NCI-H226 (cell line): Measurements from ENCODE around the gene ROBO4.

Source experiments
- DNase-seq: peaks from one replicate; pipeline ENCODE4 v3.0.0-alpha.2; 2015

The ROBO4 gene

DNA sequence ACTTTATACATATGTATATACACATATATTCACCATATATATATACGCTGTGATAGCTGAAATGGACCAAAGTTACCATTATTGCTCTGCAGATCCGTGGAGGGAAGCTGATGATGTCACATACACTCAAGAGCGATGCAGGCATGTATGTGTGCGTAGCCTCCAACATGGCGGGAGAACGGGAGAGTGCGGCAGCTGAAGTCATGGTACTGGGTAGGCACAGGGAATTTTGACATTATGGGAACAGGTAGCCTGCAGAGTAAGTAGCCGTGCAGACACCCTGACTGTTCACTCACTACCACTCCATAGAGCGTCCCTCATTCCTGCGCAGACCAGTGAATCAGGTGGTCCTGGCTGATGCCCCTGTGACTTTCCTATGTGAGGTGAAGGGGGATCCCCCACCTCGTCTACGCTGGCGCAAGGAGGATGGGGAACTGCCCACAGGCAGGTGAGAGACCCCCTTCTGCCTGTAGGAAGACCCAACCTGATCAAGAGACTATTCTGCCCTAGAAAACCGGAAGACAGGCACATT is 27.7 kb downstream of the ROBO4 start:
- DNase-seq, result no peak

DNA sequence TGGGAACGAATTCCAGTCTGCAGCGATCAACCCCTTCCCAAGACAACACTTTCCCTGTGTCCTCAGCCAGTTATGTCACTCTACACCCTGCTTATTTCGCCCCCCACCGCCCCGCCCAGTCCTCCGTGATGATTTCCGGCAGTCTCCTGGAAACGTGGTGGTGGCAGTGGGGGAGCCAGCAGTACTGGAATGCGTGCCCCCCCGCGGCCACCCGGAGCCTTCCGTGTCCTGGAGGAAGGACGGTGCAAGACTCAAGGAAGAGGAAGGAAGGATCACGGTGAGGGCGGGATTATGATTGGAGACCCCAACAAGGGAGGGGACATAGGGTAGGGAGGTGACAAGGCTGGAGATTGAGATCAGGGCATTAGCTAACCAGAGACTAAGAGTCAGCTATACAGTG is 28.3 kb downstream of the ROBO4 start:
- DNase-seq, result no peak

DNA sequence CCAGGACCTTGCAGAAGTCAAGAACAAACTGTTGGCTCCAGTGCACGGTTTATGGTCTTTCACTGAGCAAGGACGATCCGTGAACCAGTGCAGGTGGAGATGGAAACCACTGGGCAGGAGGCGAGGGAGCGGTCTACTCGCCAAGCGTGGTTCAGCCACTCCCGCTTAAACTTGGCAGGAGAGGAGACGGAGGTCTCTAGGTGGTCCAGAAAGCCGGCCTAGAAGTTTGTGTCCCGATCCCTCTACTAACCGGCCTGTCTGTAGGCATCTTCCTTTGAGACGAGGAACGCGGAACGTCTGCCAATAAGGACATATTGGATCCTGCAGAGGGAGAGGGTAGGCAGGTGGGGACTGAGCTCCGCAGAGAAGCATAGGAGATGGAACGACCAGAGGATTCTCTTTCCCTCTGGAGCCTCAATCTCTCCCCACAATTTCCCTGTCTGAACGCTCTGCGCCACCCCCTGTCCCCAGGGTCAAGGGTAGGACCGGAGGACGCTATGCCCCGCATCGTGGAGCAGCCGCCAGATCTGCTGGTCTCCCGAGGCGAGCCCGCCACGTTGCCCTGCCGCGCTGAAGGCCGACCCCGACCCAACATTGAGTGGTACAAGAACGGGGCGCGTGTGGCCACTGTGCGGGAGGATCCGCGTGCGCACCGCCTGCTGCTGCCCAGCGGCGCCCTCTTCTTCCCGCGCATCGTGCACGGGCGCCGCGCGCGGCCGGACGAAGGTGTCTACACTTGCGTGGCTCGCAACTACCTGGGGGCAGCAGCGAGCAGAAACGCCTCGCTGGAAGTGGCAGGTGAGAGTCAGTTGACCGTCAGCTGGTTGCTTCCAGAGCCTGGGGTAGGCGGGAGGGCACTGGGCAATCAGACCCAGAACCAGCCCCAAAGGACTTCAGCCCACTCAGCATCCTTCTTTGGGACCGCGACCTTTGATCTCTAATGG is 29.1 kb downstream of the ROBO4 start:
- DNase-seq, result no peak

DNA sequence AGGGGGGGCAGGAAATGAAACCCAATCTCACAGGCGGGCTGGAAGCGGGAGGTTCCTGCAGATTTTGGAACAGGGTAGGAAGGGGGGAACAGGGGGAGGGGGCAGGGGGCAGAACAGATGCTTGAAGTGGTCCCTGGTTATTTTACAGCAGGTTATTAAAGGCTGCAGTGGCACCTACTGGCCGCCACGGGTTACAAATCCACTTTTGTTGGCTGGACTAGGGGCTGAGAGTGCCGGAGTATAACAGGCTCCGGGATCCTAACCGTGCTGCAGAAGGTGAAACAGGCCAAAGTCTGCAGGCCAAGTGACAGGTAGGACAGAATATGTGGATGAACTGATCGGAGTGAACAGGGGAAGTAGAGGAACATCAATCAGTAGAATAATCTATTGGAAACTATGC is 30.0 kb downstream of the ROBO4 start:
- no peak for DNase-seq

DNA sequence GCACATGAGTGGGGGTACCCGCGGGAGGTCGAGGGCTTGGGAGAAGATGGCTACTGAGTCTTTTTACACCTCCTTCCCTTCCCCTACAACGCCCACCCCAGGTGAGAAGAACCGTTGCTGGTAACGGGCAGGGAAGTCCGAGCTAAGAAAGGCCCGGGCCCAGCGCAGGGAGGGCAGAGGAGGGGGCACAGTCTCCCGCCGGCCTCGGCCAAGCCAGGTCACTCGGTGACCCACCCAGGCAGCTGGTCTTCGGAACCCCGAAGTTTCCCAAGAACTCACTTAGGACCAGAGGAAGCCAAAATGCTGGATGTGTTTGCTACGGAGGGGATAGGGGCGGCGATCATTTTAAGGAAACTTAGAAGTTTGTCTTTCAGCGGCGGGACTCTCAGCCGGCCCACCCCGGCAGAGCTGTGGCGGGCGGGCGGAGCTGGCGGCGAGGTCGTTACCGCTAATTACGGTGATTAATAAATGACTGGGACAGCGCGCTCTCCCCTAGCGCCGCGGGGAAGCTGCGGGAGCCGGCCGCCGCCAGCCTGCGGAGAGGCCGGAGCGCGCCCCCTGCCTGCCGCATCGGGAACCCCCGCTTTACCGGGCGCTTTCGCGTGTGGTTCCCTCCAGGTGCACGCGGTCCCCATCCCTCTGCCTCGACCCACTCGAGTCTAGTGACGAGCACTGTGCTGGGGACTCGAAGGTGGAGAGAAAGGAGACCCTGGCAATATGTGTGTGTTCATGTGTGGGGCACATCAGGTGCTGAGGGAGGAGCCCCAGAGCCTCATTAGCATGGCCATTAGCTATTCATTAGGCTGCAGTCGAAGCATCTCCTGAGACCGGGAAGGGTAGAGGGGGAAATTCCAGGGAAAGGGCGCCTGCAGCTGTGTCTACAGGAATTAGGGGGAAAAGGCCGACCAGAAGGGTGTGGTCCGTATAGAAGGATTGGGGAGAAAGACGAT is 31.5 kb downstream of the ROBO4 start:
- DNase-seq, result no peak

DNA sequence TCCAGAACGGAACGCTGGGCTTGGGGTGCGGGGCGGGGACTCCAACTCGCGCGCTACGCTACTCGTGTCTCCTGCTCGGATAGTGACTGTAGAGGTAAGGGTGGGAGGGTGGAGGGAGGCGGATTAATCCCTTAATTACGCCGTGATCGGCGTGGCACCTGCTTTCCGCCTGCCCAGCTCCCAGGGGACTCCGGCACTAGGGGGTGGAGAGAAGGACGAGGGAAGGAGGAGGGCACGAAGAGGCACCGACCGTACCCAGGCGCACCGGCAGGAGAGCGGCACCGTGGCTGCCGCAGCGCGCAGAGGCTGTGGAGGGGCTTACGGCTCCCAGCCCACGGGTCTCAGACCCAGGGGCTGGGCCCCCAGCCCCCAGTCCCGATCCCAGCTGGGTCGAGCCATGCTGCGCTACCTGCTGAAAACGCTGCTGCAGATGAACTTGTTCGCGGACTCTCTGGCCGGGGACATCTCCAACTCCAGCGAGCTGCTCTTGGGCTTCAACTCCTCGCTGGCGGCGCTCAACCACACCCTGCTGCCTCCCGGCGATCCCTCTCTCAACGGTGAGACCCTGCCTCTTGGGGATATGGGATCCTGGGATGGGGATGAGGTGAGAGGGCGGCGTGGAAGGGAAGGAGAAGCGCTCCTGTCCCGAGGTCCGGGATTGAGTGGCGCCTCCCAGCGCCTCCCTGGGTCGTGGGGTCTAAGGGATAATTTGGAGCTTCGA is 32.3 kb downstream of the ROBO4 start, which contains the start of gene ROBO3:
ROBO3 (plus strand) TSS at position 252 of the 721 bp plus-strand sequence; CDS start at position 398, 146 bp downstream.
- no peak for DNase-seq

DNA sequence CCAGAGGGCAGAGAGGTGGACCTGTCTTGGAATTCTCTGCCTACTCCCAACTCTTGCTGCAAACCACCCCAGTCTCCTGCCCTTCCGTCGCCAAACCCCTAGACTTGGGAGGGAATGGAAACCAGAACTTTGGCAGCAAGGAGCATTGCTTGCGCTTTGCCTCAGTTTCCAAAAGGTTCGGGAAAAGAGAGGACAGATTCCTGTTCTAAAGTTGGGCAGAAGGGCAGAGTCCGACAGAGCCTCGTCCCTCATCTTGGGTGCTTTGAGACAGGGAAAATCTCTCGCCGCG is 32.8 kb downstream of the ROBO4 start:
- DNase-seq, result no peak

DNA sequence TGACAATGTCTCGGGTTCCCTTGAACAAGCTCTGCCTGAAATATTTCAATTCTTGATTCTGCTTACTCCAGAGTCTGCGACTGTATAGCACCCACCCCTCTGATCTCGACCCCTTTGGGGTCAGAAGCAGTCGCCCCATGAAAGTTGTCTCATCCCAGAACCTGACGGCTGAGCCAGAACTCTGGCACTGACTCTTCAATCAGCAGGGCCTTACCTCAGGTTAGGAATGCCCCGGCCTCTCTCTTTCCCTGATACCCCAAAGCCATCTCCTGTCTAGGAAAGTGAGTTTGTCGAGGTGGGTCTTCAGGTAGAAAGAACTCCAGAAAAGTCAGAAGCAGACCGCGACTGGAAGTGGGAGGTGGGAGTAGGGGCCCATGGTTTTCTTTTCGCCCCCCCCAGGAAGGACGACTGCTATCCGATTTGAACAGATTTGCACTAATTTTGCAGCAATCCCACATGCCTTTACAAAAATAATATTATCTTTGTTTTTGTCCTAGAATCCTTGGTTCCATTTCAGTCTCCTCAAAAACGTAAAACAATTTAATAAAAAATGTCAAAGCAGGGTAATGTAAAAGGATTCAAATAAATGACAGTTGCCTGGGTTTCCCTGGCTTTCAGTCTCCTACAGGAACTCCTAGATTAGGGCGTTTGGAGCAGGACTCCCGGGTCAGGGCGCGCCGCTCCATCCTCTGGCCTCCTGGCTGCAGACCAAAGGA is 33.3 kb downstream of the ROBO4 start:
- no peak for DNase-seq

DNA sequence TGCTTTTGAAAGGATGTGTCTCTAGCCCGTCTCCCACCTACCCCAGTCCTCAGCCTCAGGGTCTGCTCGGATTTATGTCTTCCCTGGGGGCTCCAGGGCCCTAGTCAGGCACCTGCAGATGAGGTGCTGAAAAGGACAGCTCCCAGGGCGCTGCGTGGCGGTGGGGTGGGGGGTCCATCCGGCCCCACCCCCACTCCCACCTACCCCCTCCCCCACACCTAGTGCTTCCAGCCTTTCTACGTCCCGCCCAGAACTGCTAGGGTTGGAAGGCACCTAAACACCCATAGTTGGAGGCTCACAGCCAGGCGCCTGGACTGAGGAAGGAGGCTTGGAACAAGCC is 33.9 kb downstream of the ROBO4 start:
- no peak for DNase-seq

DNA sequence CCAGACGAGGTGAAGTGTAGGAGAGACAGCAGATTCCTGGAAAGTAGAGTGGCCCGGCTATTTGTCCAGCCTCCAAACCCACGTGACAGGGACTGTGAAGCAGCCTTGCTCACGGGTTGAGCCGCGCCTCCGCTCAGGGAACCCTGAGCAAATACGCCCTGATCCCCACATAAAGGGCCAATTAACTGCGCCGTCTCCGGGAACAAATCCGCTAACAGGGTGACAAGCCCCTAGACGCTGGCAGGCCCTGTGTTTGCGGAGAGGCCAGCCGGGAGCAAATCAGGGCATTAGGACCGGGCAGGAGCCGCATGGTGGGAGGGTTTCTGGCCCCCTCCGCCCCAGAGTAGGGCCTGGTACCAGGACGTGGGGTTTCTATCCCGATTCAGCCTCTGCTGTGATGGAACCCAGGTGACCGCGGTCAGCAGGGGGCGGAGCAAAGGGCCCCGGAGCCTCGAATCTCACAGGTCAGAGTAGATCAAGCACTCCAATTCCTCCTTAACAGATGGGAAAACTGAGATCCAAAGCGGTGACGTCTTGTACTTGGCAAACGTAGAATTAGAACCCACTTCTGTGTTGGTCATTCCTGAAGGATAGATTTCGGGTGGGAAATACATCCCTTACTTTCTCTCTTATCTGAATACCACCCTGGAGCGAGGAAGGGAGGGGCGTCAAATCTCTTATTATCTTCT is 34.4 kb downstream of the ROBO4 start:
- no peak for DNase-seq

DNA sequence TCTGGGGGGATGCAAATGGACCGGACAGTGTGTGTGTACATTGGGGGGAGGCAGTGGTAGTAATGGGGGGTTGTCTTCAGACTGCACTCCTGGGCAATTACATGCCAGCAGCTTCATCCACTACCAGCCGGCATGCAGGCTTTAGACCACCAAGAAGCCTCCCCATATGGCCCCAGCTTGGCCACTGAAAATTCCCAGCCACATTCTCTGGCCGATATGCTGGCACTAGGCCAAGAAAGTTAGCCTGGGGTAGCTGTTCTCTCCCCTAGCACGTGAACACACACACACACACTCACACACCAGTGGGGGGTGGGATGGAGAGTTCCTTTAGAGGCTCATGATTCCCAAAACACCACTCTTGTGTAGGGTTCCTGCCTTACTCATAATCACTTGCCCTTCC is 36.0 kb downstream of the ROBO4 start:
- no peak for DNase-seq

DNA sequence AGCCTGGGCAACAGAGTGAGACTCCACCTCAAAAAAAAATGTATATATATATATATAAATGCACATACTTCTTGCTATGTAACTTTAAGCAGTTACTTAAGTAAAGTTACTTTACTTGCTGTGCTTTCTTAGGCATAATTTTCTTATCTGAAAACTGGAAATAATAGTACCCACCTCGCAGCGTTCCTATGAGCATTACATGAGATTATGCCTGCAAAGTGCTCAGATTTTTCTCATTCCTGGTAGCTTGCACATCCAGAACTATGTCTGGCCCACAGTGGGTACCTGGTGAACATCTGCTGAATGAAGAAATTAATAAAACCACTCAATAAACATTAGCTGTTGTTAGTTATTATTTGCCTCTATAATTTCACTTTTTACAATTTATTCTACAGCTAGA is 38.5 kb downstream of the ROBO4 start:
- no peak for DNase-seq

DNA sequence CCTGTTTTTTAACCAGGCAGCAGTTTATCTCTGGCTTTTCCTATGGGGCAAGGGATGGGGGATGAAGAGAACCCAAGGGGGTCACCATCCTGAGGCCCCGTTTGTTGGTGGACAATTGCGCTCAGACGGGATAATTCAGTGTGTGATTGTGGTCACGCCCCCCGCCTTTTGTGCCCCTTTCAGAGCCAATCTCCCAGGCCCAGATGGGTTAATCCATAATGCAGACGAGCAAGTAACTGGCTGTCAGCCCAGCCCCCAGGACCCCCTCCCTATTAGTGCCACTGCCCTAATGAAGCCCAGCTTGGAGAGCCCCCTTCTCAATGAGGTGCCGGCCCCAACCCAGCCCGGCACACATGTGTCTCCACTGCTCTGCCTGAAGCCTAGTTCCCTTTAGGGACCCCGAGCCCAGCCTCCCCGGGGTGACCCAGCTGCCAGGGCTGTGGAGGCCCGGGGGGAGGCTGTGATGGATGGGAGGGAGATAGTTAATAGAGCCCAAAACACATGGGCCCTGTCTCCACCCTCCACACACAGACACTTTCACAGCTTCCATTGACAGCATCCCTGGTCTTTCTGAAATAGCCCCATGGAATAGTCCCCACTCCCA is 51.5 kb downstream of the ROBO4 start:
- no peak for DNase-seq

DNA sequence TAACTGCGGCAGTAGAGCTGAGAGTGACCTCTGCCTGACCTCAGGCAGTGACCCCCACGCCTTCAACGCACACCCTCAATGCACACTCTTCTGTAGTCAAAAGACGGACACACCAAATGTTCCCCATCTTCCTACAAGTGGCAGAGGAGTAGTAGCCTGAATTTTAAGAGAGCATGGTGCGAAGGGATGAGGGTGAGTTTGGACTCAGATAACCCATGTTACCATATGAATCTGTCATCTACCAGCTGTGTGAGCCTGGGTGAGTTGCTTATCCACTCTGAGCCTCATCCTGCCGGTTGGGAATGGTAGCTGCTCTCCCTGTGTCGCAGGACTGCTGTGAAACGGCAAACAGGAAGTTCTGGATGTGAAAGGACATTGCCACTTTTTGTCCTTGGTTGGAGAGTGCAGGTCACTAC is 53.0 kb downstream of the ROBO4 start:
- no peak for DNase-seq

DNA sequence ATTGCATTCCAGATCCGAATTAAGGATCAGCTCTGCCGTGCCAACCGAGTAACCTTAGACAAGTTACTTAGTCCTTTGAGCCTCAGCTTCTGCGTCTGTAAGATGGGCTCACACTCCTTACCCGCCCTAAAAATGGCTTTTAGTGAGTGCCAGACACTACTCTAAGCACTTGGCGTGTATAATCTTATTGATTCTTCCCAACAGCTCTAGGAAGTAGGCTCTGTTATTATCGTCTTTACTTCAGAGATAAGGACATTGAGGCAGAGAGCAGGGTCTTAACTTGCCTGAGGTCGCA is 54.1 kb downstream of the ROBO4 start:
- no peak for DNase-seq

DNA sequence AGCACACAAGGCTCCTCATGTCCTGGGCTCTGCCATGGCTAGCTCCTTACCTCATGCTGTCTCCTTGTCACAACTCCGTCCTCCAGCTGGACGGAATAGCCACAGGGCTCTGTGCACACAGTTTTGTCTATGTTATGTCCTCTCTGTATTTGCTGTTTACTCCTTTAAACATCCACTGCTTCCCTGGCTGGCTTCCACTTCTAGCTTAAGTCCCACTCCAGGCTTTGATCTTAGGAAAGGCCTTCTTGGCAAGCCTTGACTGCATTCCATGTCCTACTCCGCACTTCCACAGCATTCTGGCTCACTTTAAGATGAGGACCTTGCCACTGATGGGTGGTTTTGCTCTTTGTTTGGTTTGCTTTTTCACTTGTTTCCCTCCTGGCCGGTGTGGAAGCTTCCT is 55.4 kb downstream of the ROBO4 start:
- no peak for DNase-seq

DNA sequence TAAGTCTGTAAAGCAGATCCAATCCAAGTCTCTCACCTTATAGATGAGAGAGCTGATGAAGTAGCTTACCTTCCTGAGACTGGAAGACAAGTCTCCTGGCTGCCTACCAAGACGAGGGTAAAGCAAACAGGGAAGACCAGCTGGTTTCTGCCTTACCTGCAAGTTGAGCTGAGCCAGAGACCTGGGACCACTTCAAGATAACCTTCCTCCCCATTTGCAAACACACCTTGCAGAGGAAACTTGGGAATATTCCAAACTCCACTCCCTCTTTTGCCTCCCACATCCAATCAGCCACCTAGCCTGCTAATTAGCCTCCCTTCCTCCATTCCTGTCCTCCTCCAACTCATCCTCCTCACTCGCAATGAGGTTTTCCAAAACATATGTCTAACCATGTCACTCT is 55.8 kb downstream of the ROBO4 start:
- DNase-seq, result no peak

DNA sequence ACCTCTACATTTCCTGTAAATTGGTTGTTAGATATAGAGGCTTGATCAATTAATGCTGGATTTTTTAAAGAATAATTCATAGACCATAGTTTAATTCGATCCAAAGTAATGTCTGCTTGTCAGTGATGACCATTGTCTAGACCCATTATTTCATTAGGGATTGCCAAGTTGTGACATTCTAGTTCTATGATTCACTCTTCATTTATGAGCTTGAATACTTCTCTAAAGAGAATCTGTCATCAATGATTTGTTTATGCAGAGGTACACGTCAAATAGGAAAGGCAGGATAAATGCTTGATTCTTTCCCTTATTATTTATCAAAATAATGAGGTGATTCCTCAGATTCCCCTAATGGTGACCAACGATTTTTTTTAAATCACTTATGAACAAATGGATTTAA is 56.5 kb downstream of the ROBO4 start:
- no peak for DNase-seq

DNA sequence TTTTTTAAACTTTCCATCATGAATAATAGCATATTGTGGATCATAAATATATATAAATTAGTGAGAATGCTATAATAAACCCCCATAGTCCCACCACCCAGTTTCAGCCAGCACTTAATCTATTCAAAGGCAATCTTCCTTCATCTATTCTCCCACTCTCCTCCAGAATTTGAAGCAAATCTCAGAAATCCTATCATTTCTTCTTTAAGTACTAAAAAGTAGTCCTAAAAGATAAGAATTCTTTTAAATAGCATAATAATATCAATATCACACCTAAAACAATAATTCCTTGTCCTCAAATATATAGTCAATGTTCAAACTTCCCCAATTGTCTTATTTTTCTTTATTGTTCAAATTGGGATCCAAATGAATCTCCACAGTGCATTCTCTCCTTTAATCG is 57.0 kb downstream of the ROBO4 start:
- DNase-seq, result no peak

DNA sequence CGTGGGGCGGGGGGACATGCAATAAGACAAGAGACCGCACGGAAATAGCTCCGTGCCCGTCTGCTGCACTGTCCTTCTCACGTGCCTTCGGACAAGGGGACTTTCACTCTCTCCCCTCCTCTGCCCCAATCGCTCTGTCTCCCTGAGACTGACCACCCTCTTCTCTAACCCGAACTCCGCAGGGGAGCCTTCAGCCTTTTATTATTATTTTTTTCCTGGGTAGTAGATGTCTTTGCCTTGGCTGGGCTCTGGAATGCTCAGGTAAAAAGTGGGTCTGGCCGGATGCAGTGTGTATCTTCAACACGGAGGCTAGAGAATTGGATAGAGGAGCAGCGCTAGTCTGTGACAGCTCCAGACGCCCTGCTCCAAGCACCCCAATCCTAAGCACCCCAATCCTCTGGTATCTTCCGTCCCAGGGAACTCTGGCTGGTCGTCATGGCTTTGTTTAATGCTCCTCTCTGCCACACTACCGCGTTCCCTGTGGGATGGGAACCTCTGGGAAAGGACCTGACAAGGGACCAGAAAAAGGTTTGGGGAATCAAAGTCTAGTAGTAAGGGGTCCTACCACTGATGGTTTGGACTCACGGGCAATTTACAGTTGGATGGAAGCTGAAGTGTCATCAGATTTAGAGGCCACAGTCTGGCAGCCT is 57.6 kb downstream of the ROBO4 start:
- DNase-seq, result no peak
